C4-2B (cell line): ENCODE results near the gene FBXL2.

Source experiments
- CTCF ChIP-seq: fragments of 450-650 bp; conservative IDR thresholded peaks from 2 replicates; pipeline ENCODE4 v1.5.1; 2017; ENCODE audit warnings: mild to moderate bottlenecking
- ZFX ChIP-seq: fragments of 450-650 bp; IDR thresholded peaks from 2 replicates; pipeline ENCODE4 v1.6.1; 2017

GRCh38 chr3:33363113-33363800 is 86.0 kb downstream of the FBXL2 start:
- TF ChIP-seq CTCF, result no peak
- no peak for TF ChIP-seq ZFX
